HG03575 (cell line): Measurements from ENCODE around the gene ADRM1.

Source experiments
- ATAC-seq: cut with Tn5 transposase; IDR thresholded peaks from one replicate; pipeline ENCODE4 v1.9.1; 2021; ENCODE audit not compliant: unreplicated experiment, insufficient number of reproducible peaks, low FRiP score; ENCODE audit errors: extremely low read depth

The ADRM1 gene

DNA sequence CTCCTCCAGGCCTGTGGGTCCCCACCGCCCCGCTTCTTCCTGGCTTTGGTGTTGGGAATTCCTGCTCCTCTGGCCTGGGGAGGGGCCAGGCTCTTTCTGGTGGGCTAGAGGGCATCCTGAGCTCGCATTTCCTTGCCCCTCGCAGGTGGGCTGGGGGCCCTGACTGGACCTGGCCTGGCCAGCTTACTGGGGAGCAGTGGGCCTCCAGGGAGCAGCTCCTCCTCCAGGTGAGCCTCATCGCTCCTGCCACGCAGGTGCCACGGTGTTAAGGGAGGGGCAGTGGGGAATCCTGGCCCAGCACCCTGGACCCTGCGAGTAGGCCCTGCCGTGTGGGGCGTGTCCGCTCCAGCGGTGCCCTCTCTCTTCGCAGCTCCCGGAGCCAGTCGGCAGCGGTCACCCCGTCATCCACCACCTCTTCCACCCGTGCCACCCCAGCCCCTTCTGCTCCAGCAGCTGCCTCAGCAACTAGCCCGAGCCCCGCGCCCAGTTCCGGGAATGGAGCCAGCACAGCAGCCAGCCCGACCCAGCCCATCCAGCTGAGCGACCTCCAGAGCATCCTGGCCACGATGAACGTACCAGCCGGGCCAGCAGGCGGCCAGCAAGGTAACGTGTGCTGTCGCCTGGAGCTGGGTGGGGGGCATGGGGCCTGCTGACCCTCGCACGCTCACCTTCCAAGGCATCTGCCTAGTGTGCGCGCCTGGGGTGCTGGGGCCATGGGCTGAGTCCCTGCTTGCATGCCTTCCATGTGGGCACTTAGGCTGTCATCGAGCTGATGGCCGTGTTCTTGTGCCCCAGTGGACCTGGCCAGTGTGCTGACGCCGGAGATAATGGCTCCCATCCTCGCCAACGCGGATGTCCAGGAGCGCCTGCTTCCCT is 4.7 kb downstream of the ADRM1 start:
- ATAC-seq = no peak

GRCh38 chr20:62308102-62308822 is 5.5 kb downstream of the ADRM1 start:
- ATAC-seq = no peak

DNA sequence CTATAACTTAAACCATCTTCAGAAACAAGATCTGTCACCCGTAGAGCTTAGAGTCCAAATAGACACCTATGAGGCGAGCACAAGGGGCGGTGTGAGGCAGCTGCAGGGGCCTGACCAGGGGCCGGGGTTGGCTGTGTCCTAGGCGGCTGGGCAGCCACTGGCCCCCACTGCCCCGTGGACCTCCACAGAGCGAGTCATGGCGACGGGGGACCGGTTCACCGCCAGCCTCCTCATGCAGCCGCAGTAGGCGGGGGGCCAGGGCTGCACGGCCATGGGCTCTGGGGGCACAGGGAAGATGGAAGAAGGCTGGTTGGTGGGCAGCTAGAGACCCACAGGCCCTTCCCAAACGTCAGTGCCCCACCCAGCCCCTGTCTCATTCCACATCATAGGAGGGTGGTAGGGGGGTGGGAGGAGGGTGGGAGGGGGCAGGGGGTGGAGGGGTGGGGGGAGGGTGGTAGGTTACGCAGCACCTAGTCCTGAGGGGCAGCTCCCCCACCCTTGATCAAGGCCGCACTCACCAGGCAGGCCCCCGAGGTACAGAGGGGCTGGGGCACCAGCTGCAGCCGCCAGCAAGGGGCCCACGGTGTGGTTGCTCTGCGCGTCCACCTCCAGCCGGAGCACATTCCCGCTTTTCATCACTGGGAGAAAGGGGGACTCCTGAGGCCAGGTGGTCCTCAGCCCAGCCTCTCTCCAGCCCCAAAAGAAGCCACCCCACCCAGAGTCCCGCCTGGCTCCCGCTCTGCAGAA is 6.6 kb downstream of the ADRM1 start:
- no peak for ATAC-seq

DNA sequence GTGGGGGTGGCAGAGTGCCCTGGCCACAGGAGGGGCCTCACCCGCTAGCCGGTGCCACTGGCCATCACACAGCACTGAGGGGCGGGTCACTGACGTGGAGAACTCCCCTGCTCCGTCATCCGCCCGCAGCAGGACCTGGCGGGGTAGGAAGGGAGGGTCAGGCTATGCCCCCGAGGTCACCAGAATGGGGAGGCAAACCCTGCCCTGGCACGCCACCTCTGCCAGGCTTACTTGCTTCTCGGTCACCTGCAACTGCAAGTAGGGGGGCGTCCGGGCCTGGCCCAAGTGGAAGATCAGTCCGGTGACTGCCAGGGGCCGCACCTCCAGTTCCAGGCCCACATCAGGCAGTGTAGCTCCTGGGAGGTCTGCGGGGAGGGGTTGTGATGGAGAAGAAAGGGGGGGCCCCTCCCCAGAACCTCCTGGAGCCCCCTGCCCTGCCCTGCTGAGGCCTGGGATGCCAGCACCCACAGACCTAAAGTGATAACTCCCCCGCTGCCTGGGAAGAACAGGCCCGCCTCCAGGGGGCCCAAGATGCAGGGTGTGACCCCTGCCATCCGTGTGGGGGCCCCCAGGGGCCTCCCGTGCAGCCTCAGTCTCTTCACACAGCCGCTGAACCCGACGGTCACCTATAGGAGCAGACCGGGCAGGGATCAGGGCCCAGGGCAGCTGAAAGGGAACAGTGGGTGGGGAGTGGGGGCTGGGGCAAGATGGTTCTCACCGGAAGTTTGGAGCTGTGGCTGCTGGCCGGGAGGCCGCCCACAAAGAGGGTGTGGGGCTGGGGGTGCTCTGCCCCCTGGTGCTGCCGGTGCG is 7.4 kb downstream of the ADRM1 start:
- ATAC-seq = no peak

DNA sequence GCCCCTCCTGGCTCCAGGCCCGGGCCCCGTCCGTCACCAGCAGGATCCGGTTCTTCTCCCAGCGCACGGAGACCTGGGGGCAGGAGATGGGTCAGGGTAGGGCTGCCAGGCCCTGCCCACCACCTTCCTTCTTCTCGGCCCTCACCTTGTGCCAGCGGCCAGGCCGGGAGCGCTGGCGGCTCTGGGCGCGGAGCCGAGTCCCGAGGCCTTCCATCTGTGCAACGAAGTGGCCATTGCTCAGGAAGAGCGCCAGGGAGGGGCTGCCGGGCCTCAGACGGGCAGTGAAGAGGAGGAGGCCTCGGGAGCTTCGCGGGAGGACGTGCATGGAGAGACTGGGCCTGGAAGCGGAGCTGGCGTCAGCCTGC is 7.9 kb downstream of the ADRM1 start:
- ATAC-seq = no peak

GRCh38 chr20:62311150-62311549 is 8.4 kb downstream of the ADRM1 start:
- ATAC-seq = no peak

DNA sequence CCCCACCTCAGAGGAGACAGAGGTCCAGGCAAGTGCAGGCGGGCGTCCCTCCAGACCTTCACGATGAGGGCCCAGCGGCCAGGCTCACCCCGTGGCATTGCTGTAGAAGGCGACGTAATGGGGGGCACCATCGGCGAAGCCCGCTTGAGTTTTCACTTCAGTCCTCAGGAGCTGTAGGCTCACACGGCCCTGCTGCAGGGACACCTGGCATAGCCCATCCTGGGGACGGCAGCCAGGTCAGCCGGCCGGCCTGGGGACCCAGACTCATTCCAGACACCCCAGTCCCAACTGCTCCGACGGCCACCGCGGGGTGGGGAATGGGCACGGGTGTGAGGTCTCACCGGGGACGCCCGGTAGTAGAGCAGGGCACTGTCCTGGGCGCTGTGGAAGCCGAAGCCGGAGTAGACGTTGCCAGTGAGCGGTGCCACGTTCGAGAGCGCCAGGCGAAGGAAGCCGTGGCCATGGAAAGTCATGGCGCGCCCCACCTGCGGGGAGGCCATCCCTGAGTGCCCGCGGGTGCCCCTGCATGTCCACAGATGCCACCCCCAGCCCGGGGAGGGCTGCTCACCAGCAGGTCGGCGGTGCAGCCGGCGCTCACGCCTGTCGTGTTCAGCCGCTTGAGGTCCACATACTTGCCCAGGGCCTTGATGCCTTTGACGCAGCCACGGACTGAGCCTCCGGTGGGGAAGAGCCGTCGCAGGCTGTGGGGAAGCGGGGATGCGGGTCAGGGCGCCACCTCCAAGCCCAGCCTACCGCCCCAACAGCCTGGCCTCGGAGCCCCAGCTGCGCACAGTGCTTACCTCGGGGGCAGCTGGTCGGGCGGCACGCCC is 9.2 kb downstream of the ADRM1 start:
- ATAC-seq = no peak

DNA sequence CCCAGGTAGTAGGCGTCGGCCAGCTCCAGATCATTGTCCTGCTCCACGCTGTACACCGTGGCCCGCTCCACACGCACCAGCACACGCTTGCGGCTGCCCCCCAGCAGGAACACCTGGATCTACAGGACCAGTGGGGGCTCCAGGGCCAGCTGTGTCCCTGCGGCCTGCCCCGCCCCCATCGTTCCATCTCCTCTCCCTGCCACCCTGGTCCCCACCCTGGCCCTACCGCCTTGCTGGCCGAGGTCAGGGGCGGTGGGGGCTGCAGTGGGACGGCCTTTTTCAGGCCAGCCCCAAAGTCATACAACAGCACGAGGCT is 9.8 kb downstream of the ADRM1 start:
- ATAC-seq = no peak

- no peak for ATAC-seq
Observed at GRCh38 chr20:62313021-62313420, 10.2 kb downstream of the ADRM1 start.

- ATAC-seq = no peak
Observed at GRCh38 chr20:62313460-62314338, 10.9 kb downstream of the ADRM1 start.

GRCh38 chr20:62314339-62314638 is 11.5 kb downstream of the ADRM1 start:
- ATAC-seq = no peak

DNA sequence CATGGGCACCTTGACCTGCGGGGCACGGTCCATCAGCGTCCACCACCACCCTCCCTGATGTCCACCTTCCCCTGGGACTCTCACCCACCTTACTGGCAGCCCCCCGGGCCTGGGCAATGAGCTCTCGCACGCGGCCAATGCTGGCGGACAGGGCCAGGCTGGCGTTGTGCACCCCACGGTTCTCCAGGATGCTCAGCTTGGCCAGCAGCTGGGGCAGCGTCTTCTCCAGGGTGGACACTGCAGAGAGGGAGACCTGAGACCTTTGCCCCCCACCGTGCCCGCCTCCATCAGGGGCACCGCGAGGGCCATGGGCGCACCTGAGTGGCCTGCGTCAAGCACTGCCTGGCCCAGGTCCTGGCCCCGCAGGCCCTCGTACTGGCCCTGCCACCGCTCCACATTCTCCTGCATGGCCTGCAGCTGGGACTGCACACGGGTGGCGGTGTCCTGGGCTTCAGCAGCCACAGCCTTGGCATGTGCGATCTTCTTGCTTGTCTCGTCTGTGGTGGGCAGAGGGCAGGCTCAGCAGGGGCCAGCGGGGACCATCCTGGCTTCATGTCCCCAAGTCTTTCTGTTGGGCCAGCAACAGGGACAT is 12.0 kb downstream of the ADRM1 start:
- ATAC-seq = no peak

DNA sequence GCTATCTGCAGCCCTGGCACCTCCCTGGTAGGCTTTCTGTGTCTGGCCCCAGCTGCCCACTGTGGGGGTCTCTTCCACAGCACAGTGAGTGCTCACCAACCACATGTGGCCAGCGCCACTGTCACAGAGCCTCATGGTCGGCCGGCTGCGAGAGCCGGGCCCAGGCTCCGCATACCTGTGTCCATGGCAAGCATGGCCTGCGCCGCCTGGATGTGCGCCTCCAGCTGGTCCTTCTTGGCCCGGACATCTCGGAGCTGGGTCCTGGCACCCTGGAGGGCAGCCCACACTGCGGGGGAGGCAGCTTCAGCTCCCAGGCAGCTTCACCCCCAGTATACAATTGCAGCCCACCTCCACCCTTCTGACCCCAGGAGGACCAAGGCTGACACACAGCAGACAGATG is 13.0 kb downstream of the ADRM1 start:
- ATAC-seq = no peak

- ATAC-seq = no peak
Observed at GRCh38 chr20:62316331-62317166, 13.8 kb downstream of the ADRM1 start.

- no peak for ATAC-seq
Observed at GRCh38 chr20:62317167-62317655, 14.4 kb downstream of the ADRM1 start.
